ENCODE results near the gene KIAA1958.

GRCh38 chr9:112663681-112664080 is 177.1 kb downstream of the KIAA1958 start:
- TF ChIP-seq CTCF (conservative IDR thresholded peaks at IDR 0.05; ENCODE audit: low read depth, low read length) (no peak), EZH2phosphoT487 (IDR thresholded peaks at IDR 0.05; ENCODE audit: borderline replicate concordance, low read length) (no peak)
